Measurements from ENCODE around the gene RAB34. TPM values are rescaled to one million over a fixed set of nuclear protein-coding genes. Genes with fewer than 3 reads are reported as not detected.
A peak's percentile ranks its signal among the peaks of the same experiment; 100 is the strongest.
"Not testable (repeated sequence)": the region's sequence is repeated elsewhere in the genome, so short reads cannot be mapped to it uniquely, and the experiment has no call there.

Gene RAB34
- polyA plus RNA-seq, 1 donor, result 58.6 TPM

DNA sequence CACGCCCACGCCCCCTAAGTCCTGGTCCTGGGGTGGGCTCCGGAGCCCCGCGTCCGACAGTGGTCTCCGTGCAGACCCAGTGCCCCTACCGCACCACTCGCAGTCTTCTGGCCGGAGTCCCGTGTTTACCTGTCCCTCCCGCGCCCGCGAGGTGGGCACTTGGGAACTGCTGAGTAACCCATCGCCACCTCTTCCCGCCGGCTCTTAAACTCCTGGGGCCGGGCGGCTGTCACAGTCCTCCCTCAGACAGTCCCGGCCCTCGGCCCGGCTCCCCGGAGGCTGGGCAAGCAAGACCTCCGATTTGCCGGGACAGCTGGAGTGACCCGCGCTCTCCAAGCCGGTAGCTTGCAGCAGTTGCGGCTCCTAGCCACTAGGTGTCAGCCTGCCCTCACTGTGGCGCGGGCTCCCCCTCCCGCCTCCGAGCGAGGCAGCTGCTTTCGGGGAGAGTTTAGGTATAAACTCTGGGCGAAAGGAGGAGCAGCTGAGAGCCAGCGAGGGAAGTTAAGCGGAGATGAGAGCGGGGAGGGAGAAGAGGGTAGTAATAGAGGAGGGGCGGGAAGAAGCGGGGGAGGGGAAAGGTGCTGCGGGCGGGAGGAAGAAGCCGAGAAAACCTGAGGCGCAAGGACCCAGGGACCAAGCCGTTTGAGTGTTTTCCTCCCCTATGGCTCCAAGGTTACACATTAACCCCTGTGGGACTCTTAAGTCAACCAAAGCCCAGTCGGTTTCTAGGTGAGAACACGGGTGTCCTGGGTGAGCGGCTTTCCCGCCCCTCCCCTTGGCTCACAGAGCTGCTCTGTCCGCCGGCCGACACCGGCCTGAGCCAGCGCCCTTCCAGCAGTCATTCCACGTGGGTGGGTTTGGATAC, 9.2 kb upstream of the RAB34 start:
- peak; percentile 95 for DNase-seq

GRCh38 chr17:28726226-28726626, 8.6 kb upstream of the RAB34 start, which contains the start of gene TLCD1:
Gene TLCD1, minus strand, starts transcription at chr17:28726233. Its CDS starts 136 bp downstream, at chr17:28726097.
- DNase-seq, result peak; percentile 69

GRCh38 chr17:28725660-28726225, 8.1 kb upstream of the RAB34 start:
- no peak for DNase-seq

DNA sequence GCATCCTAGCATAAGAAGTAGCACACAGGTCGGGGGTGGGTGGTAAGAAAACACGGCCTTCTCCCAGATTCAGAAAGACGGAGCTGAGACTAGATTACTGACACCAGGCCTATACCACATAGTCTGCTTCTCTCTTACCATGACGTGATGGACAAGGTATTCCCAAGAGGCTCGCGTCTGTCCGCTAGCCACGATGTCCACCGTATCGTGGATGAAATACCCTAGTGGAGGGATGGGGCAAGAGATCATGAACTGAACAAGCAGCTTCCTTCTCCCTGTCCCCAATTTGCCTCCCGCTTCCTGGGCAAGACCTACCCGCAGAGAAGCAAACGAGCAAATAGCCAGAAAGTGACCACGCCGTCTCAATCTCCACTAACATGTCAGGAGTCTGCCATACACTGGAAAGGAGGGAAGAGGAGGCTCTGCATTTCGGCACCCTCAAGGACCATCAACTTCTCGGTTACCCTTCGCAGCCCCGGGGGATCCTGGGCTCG, 7.5 kb upstream of the RAB34 start:
- no peak for DNase-seq

DNA sequence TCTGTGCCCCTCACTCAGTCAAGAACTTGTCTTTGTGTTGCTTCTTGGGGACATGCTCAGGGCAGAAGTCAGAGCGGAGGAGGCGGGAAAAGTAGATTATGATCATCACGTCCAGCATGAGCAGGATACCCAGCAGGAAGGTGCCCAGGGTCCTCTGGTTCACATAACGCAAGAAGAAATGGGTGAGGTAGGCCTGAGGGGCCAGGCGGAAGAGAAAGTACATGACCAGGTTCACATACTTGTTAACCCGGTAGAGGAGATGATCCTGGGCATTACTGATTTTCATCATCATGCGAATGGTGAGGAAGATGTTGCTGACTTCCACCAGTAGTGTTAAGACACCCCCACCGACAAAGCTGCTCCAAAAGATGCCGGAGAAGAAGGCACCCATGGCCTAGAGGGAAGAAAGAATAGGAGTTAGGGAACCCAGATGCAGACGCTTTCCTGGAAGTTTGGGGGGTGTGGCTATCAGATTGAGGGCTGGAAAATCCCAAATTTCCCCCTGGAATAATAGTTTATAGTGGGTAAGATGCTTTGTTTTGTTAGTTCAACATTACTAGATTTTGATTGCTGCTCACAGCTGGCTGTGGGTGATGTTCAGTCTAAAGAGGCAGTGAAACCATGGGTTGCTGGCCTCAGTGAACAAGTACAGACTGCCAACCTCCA, 7.0 kb upstream of the RAB34 start:
- DNase-seq, result no peak

GRCh38 chr17:28723836-28724499, 6.3 kb upstream of the RAB34 start:
- not testable (repeated sequence) for DNase-seq

- no peak for DNase-seq
These were observed 5.6 kb upstream of the RAB34 start for GRCh38 chr17:28723159-28723835.

- no peak for DNase-seq
These were observed 4.9 kb upstream of the RAB34 start for GRCh38 chr17:28722417-28723158.

- DNase-seq, result not testable (repeated sequence)
These were observed 3.3 kb upstream of the RAB34 start for GRCh38 chr17:28720997-28721329.

GRCh38 chr17:28720247-28720996, 2.8 kb upstream of the RAB34 start:
- DNase-seq, result no peak

- no peak for DNase-seq
These were observed 1.4 kb upstream of the RAB34 start for GRCh38 chr17:28719021-28719433.

- DNase-seq, result no peak
These were observed 809 bp upstream of the RAB34 start for GRCh38 chr17:28718333-28719020.

DNA sequence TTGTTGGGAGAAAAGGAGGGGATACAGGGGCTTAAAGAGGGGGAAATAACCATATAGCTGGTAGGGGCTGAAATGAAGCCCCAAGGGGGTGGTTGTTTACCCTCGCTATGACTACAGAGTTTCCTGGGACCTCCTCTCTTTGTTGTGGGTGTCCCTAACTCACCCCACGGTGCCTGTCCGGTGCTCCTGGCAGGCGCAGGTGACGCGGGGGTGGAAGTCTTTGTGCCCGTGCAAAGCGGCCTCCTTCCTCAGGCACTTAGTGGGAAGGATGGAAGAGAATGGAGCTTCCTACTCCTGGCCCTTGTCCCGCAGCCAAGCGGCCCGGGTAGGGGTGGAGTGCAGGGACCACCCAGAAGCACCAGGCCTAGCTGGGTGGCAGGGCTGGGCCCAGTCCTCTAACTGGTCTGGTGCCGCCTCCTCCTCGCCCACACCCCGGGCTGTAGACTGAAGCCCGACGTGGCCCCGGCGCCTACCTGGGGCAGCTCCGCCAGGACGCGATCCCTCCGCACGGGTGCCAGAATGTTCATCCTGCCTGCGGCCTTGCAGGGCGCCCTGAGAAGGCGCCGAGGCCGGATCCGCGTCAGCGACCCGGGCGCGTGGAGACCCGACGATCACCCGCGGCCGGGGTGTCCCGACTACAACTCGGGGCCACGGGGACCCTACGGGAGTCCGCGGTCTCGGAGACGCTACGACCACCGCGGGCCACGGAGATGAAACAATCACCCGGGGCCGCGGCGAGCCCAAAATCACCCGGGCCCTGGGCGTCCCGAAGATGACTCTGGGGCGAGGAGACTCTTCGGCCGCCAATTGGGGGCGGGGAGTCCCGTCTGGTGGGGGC, 709 bp downstream of the RAB34 start:
- no peak for DNase-seq

DNA sequence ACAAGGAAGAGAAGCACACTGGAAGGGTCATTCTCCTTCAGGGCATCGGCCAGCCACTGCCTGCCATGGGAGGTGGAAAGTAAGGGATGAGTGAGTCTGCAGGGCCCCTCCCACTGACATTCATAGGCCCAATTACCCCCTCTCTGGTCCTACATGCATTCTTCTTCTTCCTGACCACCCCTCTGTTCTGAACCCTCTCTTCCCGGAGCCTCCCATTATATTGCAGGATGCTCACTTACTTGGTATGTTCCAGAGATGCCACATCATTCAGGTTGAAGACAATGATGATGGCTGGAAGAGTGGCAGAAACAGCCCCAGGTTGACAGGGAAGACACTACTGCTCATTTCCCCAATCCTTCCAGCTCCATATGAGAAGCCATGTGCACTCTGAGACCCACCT, 2.5 kb downstream of the RAB34 start:
- DNase-seq, result no peak

DNA sequence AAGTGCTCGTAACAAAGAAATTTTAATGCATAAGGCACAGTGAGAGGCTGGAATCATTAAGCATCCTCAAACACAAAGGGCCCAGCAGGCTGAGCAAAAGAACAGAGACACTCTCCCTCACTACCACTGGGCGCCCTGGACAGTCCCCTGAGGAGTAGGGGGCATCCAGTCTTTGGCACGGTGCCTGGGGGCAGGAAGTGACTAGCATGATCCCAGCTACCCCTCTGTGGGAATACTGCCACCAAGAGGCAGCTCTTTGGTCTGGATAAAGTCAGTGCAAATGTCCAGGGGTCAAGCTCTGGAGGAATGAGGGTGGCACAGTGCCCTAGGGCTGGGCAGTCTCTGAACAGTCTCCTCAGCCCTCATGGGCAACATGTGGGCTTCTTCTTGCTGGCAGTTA, 3.4 kb downstream of the RAB34 start:
- no peak for DNase-seq

- no peak for DNase-seq
These were observed 4.8 kb downstream of the RAB34 start for GRCh38 chr17:28712705-28713415.

- DNase-seq, result peak; percentile 51
These were observed 5.5 kb downstream of the RAB34 start for GRCh38 chr17:28712032-28712704.

GRCh38 chr17:28711723-28712031, 6.0 kb downstream of the RAB34 start, which contains the start of gene PROCA1:
Gene PROCA1, minus strand, starts transcription at chr17:28711888. Its CDS starts 228 bp downstream, at chr17:28711660.
- DNase-seq, result no peak

Data from hindlimb muscle (tissue), 1 donor.